DND-41 (cell line): ENCODE measurements around the gene EXOC3.

Experiments used
- ATAC-seq: fragments of 200-7000 bp; cut with Tn5 transposase; 3 replicates; pipeline ENCODE4 v1.9.1; 2021; ENCODE audit warnings: low read depth; ENCODE audit not compliant: insufficient read depth
- DNase-seq: peaks from one replicate; pipeline ENCODE4 v3.0.0-alpha.2; 2020
- H2AFZ ChIP-seq: 2 replicates; pipeline ENCODE4 v1.6.0; 2012; ENCODE audit warnings: low read depth, low read length
- H3K27ac ChIP-seq: 2 replicates; pipeline ENCODE4 v1.5.1; 2012; ENCODE audit warnings: low read length, inconsistent platforms
- H3K27me3 ChIP-seq: fragments of 200-600 bp; sonication (generic); 2 replicates; pipeline ENCODE4 v1.6.0; 2012; ENCODE audit warnings: low read length, mild to moderate bottlenecking, inconsistent platforms; ENCODE audit not compliant: insufficient read depth, poor library complexity
- H3K36me3 ChIP-seq: 2 replicates; pipeline ENCODE4 v1.5.1; 2012; ENCODE audit warnings: low read length, inconsistent platforms; ENCODE audit not compliant: insufficient read depth
- H3K4me1 ChIP-seq: 2 replicates; pipeline ENCODE4 v1.5.1; 2012; ENCODE audit warnings: mild to moderate bottlenecking, low read length; ENCODE audit not compliant: insufficient read depth
- H3K4me2 ChIP-seq: 2 replicates; pipeline ENCODE4 v1.6.0; 2012; ENCODE audit warnings: mild to moderate bottlenecking, moderate library complexity, low read length, inconsistent platforms; ENCODE audit not compliant: insufficient read depth
- H3K4me3 ChIP-seq, 2 experiments: fragments of 200-600 bp in 1 of 2; shearing (Covaris generic) in 1 of 2; 2 replicates each; pipeline ENCODE4 v1.5.1; 2012 to 2016; ENCODE audit warnings: inconsistent platforms in 2 of 2, low read length in 2 of 2, mild to moderate bottlenecking in 2 of 2, low read depth in 1 of 2, moderate library complexity in 1 of 2
- H3K79me2 ChIP-seq: 2 replicates; pipeline ENCODE4 v1.6.0; 2012; ENCODE audit warnings: low read length, inconsistent platforms; ENCODE audit not compliant: insufficient read depth
- H3K9ac ChIP-seq: 2 replicates; pipeline ENCODE4 v1.6.0; 2012; ENCODE audit warnings: low read depth, mild to moderate bottlenecking, inconsistent platforms, low read length, moderate library complexity
- H3K9me3 ChIP-seq: 2 replicates; pipeline ENCODE4 v1.5.1; 2012; ENCODE audit warnings: low read length, moderate library complexity, mild to moderate bottlenecking, inconsistent platforms; ENCODE audit not compliant: insufficient read depth, severe bottlenecking
- H4K20me1 ChIP-seq: 2 replicates; pipeline ENCODE4 v1.6.0; 2012; ENCODE audit warnings: low read length; ENCODE audit not compliant: insufficient read depth
- EZH2 ChIP-seq: IDR thresholded peaks from 3 replicates; pipeline ENCODE4 v1.6.1; 2012; ENCODE audit warnings: borderline replicate concordance, low read depth, mild to moderate bottlenecking, moderate library complexity, low read length, inconsistent platforms; ENCODE audit not compliant: severe bottlenecking
- TF ChIP-seq, protein P1 (sequence below): IDR thresholded peaks from 2 replicates; pipeline ENCODE4 v1.5.1; 2012; ENCODE audit warnings: borderline replicate concordance, low read length, moderate library complexity, mild to moderate bottlenecking; ENCODE audit not compliant: poor library complexity, severe bottlenecking; ENCODE audit errors: extremely low read depth

Gene EXOC3

DNA sequence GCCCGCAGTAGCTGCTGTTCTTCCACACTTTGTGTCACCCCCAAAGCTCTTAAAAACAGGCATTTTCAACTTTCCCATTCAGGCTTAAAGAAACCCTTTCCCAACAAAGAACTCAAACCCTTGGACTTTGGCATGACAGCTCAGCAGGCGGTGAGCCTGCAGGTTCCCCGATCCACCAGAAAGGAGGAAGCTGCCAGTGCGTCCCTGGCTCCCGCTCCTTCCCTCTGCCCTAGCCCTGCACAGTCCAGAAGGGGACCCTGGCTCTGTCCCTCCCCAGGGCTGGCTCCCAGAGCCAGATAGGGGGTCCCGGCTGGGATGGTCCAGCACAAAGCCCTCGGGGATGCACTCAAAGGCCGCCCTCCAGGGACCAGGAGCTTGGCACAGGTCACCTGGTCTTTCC lies 71.7 kb downstream of the EXOC3 start:
- no peaks in the 10 kb centered on the region for H3K36me3 ChIP-seq
- TF ChIP-seq, protein P1, sequence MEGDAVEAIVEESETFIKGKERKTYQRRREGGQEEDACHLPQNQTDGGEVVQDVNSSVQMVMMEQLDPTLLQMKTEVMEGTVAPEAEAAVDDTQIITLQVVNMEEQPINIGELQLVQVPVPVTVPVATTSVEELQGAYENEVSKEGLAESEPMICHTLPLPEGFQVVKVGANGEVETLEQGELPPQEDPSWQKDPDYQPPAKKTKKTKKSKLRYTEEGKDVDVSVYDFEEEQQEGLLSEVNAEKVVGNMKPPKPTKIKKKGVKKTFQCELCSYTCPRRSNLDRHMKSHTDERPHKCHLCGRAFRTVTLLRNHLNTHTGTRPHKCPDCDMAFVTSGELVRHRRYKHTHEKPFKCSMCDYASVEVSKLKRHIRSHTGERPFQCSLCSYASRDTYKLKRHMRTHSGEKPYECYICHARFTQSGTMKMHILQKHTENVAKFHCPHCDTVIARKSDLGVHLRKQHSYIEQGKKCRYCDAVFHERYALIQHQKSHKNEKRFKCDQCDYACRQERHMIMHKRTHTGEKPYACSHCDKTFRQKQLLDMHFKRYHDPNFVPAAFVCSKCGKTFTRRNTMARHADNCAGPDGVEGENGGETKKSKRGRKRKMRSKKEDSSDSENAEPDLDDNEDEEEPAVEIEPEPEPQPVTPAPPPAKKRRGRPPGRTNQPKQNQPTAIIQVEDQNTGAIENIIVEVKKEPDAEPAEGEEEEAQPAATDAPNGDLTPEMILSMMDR: no peak
- TF ChIP-seq EZH2: no peak
- H3K9me3 ChIP-seq: no peaks in the 10 kb centered on the region
- no peak overlapping the region for H2AFZ ChIP-seq
- no peak overlapping the region for H3K4me3 ChIP-seq
- H3K4me1 ChIP-seq: no peaks in the 10 kb centered on the region
- H3K4me2 ChIP-seq: no peak overlapping the region
- H3K27me3 ChIP-seq: no peaks in the 10 kb centered on the region
- no peak overlapping the region for H3K9ac ChIP-seq
- no peak overlapping the region for H3K27ac ChIP-seq
- DNase-seq (no peak), ATAC-seq (no peak)
- H3K79me2 ChIP-seq: no peaks in the 10 kb centered on the region
- H4K20me1 ChIP-seq: no peaks in the 10 kb centered on the region

DNA sequence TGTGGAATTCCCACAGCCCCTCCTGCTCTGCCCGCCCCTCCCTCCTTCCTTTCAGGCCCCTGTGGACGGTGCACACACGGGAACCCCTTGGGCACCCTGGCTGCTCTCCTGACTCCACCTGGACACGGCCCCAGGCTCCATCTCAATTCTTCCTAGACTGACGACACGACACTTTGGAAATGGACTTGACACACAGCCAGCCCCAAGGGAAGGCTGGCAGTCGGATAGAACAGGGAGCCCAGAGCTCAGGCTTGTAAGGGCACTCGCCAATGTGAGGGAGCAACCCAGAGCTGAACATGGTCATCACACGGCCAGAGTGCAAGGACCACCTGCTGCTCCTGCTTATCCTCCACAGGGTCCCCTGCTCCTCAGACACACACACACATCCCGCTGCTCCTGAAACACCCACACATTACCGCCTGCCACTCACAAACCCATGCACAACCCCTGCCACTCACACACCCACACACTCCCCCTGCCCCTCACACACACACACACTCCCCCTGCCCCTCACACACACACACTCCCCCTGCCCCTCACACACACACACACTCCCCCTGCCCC lies 72.4 kb downstream of the EXOC3 start:
- no peak overlapping the region for H3K4me3 ChIP-seq
- no peak overlapping the region for H2AFZ ChIP-seq
- ATAC-seq (no peak), DNase-seq (no peak)
- no peaks in the 10 kb centered on the region for H4K20me1 ChIP-seq
- H3K9ac ChIP-seq: no peak overlapping the region
- no peaks in the 10 kb centered on the region for H3K36me3 ChIP-seq
- no peaks in the 10 kb centered on the region for H3K4me1 ChIP-seq
- no peak for TF ChIP-seq EZH2
- TF ChIP-seq, protein P1: no peak
- no peaks in the 10 kb centered on the region for H3K27me3 ChIP-seq
- H3K79me2 ChIP-seq: no peaks in the 10 kb centered on the region
- H3K4me2 ChIP-seq: no peak overlapping the region
- H3K9me3 ChIP-seq: no peaks in the 10 kb centered on the region
- no peak overlapping the region for H3K27ac ChIP-seq

DNA sequence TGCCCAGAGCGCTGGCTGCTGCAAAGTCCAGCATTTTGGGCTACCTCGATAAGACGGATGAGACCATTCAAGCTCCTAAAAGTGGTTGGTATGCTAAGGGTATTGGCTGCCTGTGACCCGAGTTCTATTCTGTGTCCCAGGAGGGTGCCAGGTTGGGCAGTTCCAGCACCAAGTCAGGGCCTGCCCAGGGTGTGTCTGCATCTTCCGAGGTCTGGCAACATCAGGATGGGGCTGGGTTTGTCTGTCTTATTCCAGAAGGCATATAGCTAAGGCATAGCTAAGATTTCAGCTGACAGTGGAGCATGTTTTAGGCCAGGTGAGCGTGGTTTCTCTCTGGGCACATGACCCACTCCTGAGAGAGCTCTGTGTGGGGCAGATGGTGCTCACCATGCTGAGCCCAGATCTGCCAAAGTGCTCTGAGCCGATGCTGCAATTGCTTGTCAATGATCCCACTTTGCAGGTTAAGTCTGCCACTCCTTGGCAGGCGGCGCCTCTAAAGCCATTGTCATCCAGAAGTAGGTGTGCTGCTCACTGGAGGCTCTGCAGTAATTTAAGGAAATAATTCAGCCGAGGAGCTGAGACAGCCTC lies 73.5 kb downstream of the EXOC3 start:
- Histone ChIP-seq H3K27me3 (no peaks in the 10 kb centered on the region), H3K4me2 (no peak overlapping the region), H3K9ac (no peak overlapping the region), H3K27ac (no peak overlapping the region), H2AFZ (no peak overlapping the region), H3K36me3 (no peaks in the 10 kb centered on the region), H3K4me1 (no peaks in the 10 kb centered on the region), H3K79me2 (no peaks in the 10 kb centered on the region), H4K20me1 (no peaks in the 10 kb centered on the region), H3K9me3 (no peaks in the 10 kb centered on the region), H3K4me3 (no peak overlapping the region)
- DNase-seq (no peak), ATAC-seq (no peak)
- TF ChIP-seq EZH2: no peak
- TF ChIP-seq, protein P1: no peak
